ENCODE data around the gene E4F1.

GRCh38 chr16:2280461-2280860 is 57.1 kb downstream of the E4F1 start:
- no peak for TF ChIP-seq EZH2 (IDR thresholded peaks at IDR 0.05)
- no peak for TF ChIP-seq POLR2AphosphoS5 (IDR thresholded peaks at IDR 0.05; ENCODE audit: borderline replicate concordance, low read depth, low read length)
- no peak for TF ChIP-seq FOXP2 (optimal IDR thresholded peaks at IDR 0.05; ENCODE audit: control extremely low read depth, extremely low read length, insufficient read depth)

All from SK-N-MC (cell line).